ENCODE results near the gene CCDC183. TPM values are rescaled to one million over a fixed set of nuclear protein-coding genes. Genes with fewer than 3 reads are reported as not detected.
A peak's percentile ranks its signal among the peaks of the same experiment; 100 is the strongest.
"Not testable (repeated sequence)": the region's sequence is repeated elsewhere in the genome, so short reads cannot be mapped to it uniquely, and the experiment has no call there.

CCDC183 gene
- total RNA-seq, 2 experiments from 2014 or later = 0.88 to 1.3 TPM

- TSS peak; percentile 96 for BruUV-seq (replicated peaks)
- no peak overlapping the region for H3K4me3 ChIP-seq (ENCODE audit: low read depth, low read length, poor library complexity, severe bottlenecking)
- H3K27ac ChIP-seq (ENCODE audit: low read depth, low read length, poor library complexity, severe bottlenecking) = no peak overlapping the region
- H2AFZ ChIP-seq (ENCODE audit: low read length) = no peak overlapping the region
- intact Hi-C loops (cut with micrococcal nuclease; ENCODE audit: unreplicated experiment) = no loop called here
- no peaks in the 10 kb centered on the region for H3K79me2 ChIP-seq (ENCODE audit: insufficient read depth, low read depth, low read length)
- no peaks in the 10 kb centered on the region for H3K9me2 ChIP-seq (ENCODE audit: insufficient read depth, low read length)
- ChIA-PET POLR2A (no interaction called here), CTCF (ENCODE audit: unreplicated experiment) (no interaction called here)
- H3K36me3 ChIP-seq (ENCODE audit: insufficient read depth, low read length) = peaks cover 45% of the 10 kb centered on the region
- H3K4me1 ChIP-seq (ENCODE audit: insufficient read depth, low read length, poor library complexity, severe bottlenecking) = peaks cover 22% of the 10 kb centered on the region
- H3K9me3 ChIP-seq (ENCODE audit: low read length) = no peaks in the 10 kb centered on the region
- TF ChIP-seq CTCF (conservative IDR thresholded peaks at IDR 0.05; ENCODE audit: low read length) = no peak
- no peak for TF ChIP-seq EZH2phosphoT487 (IDR thresholded peaks at IDR 0.05; ENCODE audit: borderline replicate concordance, low read depth, low read length)
- H3K4me2 ChIP-seq (ENCODE audit: low read length) = no peak overlapping the region
- no peaks in the 10 kb centered on the region for H4K20me1 ChIP-seq (ENCODE audit: insufficient read depth, low read length)
- no peak for DNase-seq (ENCODE audit: low spot score)
These were observed 44.2 kb downstream of the CCDC183 start for GRCh38 chr9:136840140-136840876.

- no peak overlapping the region for H3K4me3 ChIP-seq (ENCODE audit: low read depth, low read length, poor library complexity, severe bottlenecking)
- no peak overlapping the region for H3K4me2 ChIP-seq (ENCODE audit: low read length)
- no peaks in the 10 kb centered on the region for H4K20me1 ChIP-seq (ENCODE audit: insufficient read depth, low read length)
- no peaks in the 10 kb centered on the region for H3K79me2 ChIP-seq (ENCODE audit: insufficient read depth, low read depth, low read length)
- H3K36me3 ChIP-seq (ENCODE audit: insufficient read depth, low read length) = peaks cover 42% of the 10 kb centered on the region
- TF ChIP-seq CTCF (conservative IDR thresholded peaks at IDR 0.05; ENCODE audit: low read length) (no peak), EZH2phosphoT487 (IDR thresholded peaks at IDR 0.05; ENCODE audit: borderline replicate concordance, low read depth, low read length) (no peak)
- POLR2A ChIA-PET = interaction anchor here (1.2 kb wide), 1 partner anchor 34 kb away, joined by 3 read pairs; the partner anchor contains the start of gene RABL6
- H3K9me2 ChIP-seq (ENCODE audit: insufficient read depth, low read length) = no peaks in the 10 kb centered on the region
- CTCF ChIA-PET (ENCODE audit: unreplicated experiment) = no interaction called here
- H3K9me3 ChIP-seq (ENCODE audit: low read length) = no peaks in the 10 kb centered on the region
- H3K27ac ChIP-seq (ENCODE audit: low read depth, low read length, poor library complexity, severe bottlenecking) = no peak overlapping the region
- no peak overlapping the region for H2AFZ ChIP-seq (ENCODE audit: low read length)
- intact Hi-C loops (cut with micrococcal nuclease; ENCODE audit: unreplicated experiment) = no loop called here
- no TSS peak for BruUV-seq (replicated peaks)
- no peak for DNase-seq (ENCODE audit: low spot score)
- H3K4me1 ChIP-seq (ENCODE audit: insufficient read depth, low read length, poor library complexity, severe bottlenecking) = peaks cover 22% of the 10 kb centered on the region
These were observed 44.9 kb downstream of the CCDC183 start for GRCh38 chr9:136840877-136841645.

GRCh38 chr9:136841646-136842379 lies 45.7 kb downstream of the CCDC183 start:
- peaks cover 22% of the 10 kb centered on the region for H3K4me1 ChIP-seq (ENCODE audit: insufficient read depth, low read length, poor library complexity, severe bottlenecking)
- peak overlapping the region; percentile 100 for H3K4me2 ChIP-seq (ENCODE audit: low read length)
- H3K9me3 ChIP-seq (ENCODE audit: low read length); intact Hi-C loops (cut with micrococcal nuclease; ENCODE audit: unreplicated experiment); H4K20me1 ChIP-seq (ENCODE audit: insufficient read depth, low read length); H3K4me3 ChIP-seq (ENCODE audit: low read depth, low read length, poor library complexity, severe bottlenecking); H3K27ac ChIP-seq (ENCODE audit: low read depth, low read length, poor library complexity, severe bottlenecking); BruUV-seq (replicated peaks); H3K9me2 ChIP-seq (ENCODE audit: insufficient read depth, low read length); CTCF ChIA-PET (ENCODE audit: unreplicated experiment); H3K79me2 ChIP-seq (ENCODE audit: insufficient read depth, low read depth, low read length); DNase-seq (ENCODE audit: low spot score); H2AFZ ChIP-seq (ENCODE audit: low read length): not testable (repeated sequence)
- POLR2A ChIA-PET = interaction anchor here (1.2 kb wide), 1 partner anchor 34 kb away, joined by 3 read pairs; the partner anchor contains the start of gene RABL6
- peaks cover 39% of the 10 kb centered on the region for H3K36me3 ChIP-seq (ENCODE audit: insufficient read depth, low read length)

Measured in OCI-LY7 (cell line).